ENCODE results near the gene ALG1. TPM values are rescaled to one million over a fixed set of nuclear protein-coding genes. Genes with fewer than 3 reads are reported as not detected.

Gene ALG1
- total and polyA plus RNA-seq, 2 donors (not counting 3 experiments of a cell fraction or from before 2014, with no cell fraction given): 33.7 to 46.0 TPM

DNA sequence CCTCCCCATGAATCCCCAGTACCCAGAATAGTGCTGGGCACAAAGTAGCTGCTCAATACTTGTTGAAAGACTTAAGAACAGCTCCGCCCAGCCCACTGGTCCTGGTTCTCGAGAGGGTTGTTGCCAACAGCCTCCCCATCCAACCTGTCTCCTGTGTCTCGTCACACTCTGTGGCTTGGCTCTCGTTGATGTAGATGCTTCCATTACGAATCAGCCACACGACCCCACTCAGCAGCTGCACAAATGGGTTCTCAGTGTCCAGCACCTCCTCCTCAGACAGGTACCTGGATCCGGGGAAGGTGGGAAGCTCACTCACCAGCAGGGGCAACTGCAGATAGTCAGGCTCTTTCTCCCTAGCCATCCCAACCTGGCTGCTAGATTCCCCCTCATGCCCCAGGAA is 40.0 kb upstream of the ALG1 start:
- H4K20me1 ChIP-seq (replicated peaks; ENCODE audit: control insufficient read depth, extremely low read depth, insufficient read depth, low read length): no peaks in the 10 kb centered on the region
- H3K36me3 ChIP-seq (ENCODE audit: control insufficient read depth in 2 of 2, extremely low read depth in 1 of 2, insufficient read depth in 2 of 2, low read length in 2 of 2): peaks cover 0 to 2% of the 10 kb centered on the region in 2 experiments
- no peak overlapping the region for H3K4me3 ChIP-seq (replicated peaks in 1 of 3; ENCODE audit: insufficient read depth in 1 of 3, low read depth in 1 of 3, low read length in 3 of 3)
- no peak overlapping the region for H3K27ac ChIP-seq (ENCODE audit: insufficient read depth, low read depth, low read length)
- dilution Hi-C loops (cut with MboI; ENCODE audit: extremely low pct_ligation_motif_present, low sequenced_read_pairs): no loop called here
- intact Hi-C loops (cut with micrococcal nuclease): loop anchor here (5.0 kb wide), 1 partner anchor 74 kb away; the partner anchor contains the start of gene SEC14L5
- FAIRE-seq (no peak), DNase-seq (ENCODE audit: low read depth, low spot score) (no peak)
- H3K4me1 ChIP-seq (ENCODE audit: control insufficient read depth, extremely low read depth, insufficient read depth, low read length): peaks cover 12% of the 10 kb centered on the region
- H3K9me3 ChIP-seq (replicated peaks; ENCODE audit: control insufficient read depth, insufficient read depth, low read length): no peaks in the 10 kb centered on the region
- H3K79me2 ChIP-seq (ENCODE audit: control insufficient read depth, insufficient read depth, low read length): no peaks in the 10 kb centered on the region
- H3K9me1 ChIP-seq (replicated peaks; ENCODE audit: control insufficient read depth, extremely low read depth, insufficient read depth, low read length): no peaks in the 10 kb centered on the region
- no TSS peak for BruUV-seq (replicated peaks)
- POLR2A ChIA-PET: no interaction called here
- TF ChIP-seq FOS (IDR thresholded peaks at IDR 0.05; ENCODE audit: borderline replicate concordance, insufficient read depth, low read length): no peak
- TF ChIP-seq, protein P1, sequence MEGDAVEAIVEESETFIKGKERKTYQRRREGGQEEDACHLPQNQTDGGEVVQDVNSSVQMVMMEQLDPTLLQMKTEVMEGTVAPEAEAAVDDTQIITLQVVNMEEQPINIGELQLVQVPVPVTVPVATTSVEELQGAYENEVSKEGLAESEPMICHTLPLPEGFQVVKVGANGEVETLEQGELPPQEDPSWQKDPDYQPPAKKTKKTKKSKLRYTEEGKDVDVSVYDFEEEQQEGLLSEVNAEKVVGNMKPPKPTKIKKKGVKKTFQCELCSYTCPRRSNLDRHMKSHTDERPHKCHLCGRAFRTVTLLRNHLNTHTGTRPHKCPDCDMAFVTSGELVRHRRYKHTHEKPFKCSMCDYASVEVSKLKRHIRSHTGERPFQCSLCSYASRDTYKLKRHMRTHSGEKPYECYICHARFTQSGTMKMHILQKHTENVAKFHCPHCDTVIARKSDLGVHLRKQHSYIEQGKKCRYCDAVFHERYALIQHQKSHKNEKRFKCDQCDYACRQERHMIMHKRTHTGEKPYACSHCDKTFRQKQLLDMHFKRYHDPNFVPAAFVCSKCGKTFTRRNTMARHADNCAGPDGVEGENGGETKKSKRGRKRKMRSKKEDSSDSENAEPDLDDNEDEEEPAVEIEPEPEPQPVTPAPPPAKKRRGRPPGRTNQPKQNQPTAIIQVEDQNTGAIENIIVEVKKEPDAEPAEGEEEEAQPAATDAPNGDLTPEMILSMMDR (IDR thresholded peaks at IDR 0.05; ENCODE audit: extremely low read depth in 1 of 2, insufficient read depth in 1 of 2, low read depth in 1 of 2, low read length in 2 of 2): no peak
- TF ChIP-seq, protein P2, sequence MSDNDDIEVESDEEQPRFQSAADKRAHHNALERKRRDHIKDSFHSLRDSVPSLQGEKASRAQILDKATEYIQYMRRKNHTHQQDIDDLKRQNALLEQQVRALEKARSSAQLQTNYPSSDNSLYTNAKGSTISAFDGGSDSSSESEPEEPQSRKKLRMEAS (IDR thresholded peaks at IDR 0.05; ENCODE audit: insufficient read depth, insufficient read length): no peak
- TF ChIP-seq EZH2 (IDR thresholded peaks at IDR 0.05; ENCODE audit: borderline replicate concordance, low read depth, low read length, severe bottlenecking): no peak
- no peak for TF ChIP-seq GATA2 (IDR thresholded peaks at IDR 0.05; ENCODE audit: insufficient read depth, insufficient read length, low read depth, low read length)
- TF ChIP-seq POLR2AphosphoS5 (IDR thresholded peaks at IDR 0.05; ENCODE audit: insufficient read depth, low read depth, low read length): no peak
- no peak for TF ChIP-seq JUN (IDR thresholded peaks at IDR 0.05; ENCODE audit: borderline replicate concordance, insufficient read depth, insufficient read length, low read depth)
- TF ChIP-seq MYC (IDR thresholded peaks at IDR 0.05; ENCODE audit: low read depth, low read length): no peak
- TF ChIP-seq POLR2A (IDR thresholded peaks at IDR 0.05; ENCODE audit: low read depth, low read length): no peak
- no peaks in the 10 kb centered on the region for H3K27me3 ChIP-seq (ENCODE audit: control insufficient read depth in 2 of 2, insufficient read depth in 2 of 2, low read length in 2 of 2)
- CTCF ChIA-PET: interaction anchor here (1.6 kb wide), 1 partner anchor 60 kb away, joined by 4 read pairs; no protein-coding TSS in a partner anchor
- no peak overlapping the region for H3K9ac ChIP-seq (replicated peaks; ENCODE audit: extremely low read depth, insufficient read depth, low read length)
- H2AFZ ChIP-seq (ENCODE audit: low read depth, low read length): no peak overlapping the region
- no peak overlapping the region for H3K4me2 ChIP-seq (ENCODE audit: insufficient read depth, low read length)
